Lung (tissue), 12 donors: ENCODE data around the gene BTD. TPM values are rescaled to one million over a fixed set of nuclear protein-coding genes. Genes with fewer than 3 reads are reported as not detected.

Source experiments
- ATAC-seq: fragments of 200-7000 bp; cut with Tn5 transposase; one replicate; pipeline ENCODE4 v1.9.1; 2020; ENCODE audit warnings: moderate number of reproducible peaks; ENCODE audit not compliant: insufficient read depth, low FRiP score
- DNase-seq, 3 donors: peaks; one replicate each; pipeline ENCODE4 v3.0.0-alpha.2; 2013 to 2017
- H3K27ac ChIP-seq, 2 donors: one replicate each; pipeline ENCODE4 v1.5.1; 2013; ENCODE audit warnings: mild to moderate bottlenecking in 2 of 2, moderate library complexity in 2 of 2, control low read depth in 1 of 2, inconsistent platforms in 1 of 2, low read depth in 1 of 2, low read length in 1 of 2
- H3K27me3 ChIP-seq, 3 donors: one replicate each; pipeline ENCODE4 v1.5.1; 2013; ENCODE audit warnings: low read length in 2 of 3; ENCODE audit not compliant: control insufficient read depth in 3 of 3, insufficient read depth in 3 of 3
- H3K36me3 ChIP-seq, 4 donors: one replicate each; pipeline ENCODE4 v1.5.1; 2013; ENCODE audit warnings: low read length in 4 of 4, mild to moderate bottlenecking in 1 of 4, moderate library complexity in 1 of 4; ENCODE audit not compliant: control insufficient read depth in 4 of 4, insufficient read depth in 4 of 4
- H3K4me1 ChIP-seq, 5 donors: one replicate each; pipeline ENCODE4 v1.5.1; 2013; ENCODE audit warnings: low read length in 5 of 5, mild to moderate bottlenecking in 2 of 5, moderate library complexity in 1 of 5; ENCODE audit not compliant: control insufficient read depth in 5 of 5, insufficient read depth in 5 of 5
- H3K4me3 ChIP-seq: one replicate; pipeline ENCODE4 v1.5.1; 2013; ENCODE audit warnings: mild to moderate bottlenecking, control low read depth, moderate library complexity
- H3K9ac ChIP-seq, 2 donors: one replicate each; pipeline ENCODE4 v1.5.1; 2013; ENCODE audit warnings: low read length in 2 of 2, control low read depth in 1 of 2; ENCODE audit not compliant: insufficient read depth in 1 of 2
- H3K9me3 ChIP-seq, 4 donors: one replicate each; pipeline ENCODE4 v1.5.1; 2013; ENCODE audit warnings: low read length in 3 of 4, mild to moderate bottlenecking in 1 of 4, moderate library complexity in 1 of 4; ENCODE audit not compliant: control insufficient read depth in 4 of 4, insufficient read depth in 3 of 4
- WGBS, 2 donors: extraction: QIAGEN DNeasy Blood & Tissue Kit; methylation state at CpG; one replicate each; pipeline ENCODE4 v1.1.7; 2013; 5-methylcytosine and 5-hydroxymethylcytosine counted together
- polyA plus RNA-seq, 2 donors: library from polyadenylated mRNA; stranded (reverse); fragments of 200-250 nt; gene quantifications; one replicate each; pipeline ENCODE4 v1.2.1, GENCODE V29; 2013
- total RNA-seq, 2 donors: library from RNA; depleted of rRNA in 1 of 2; stranded (reverse); fragments of >200 nt in 1 of 2; gene quantifications; one replicate each; pipeline ENCODE4 v1.2.1, GENCODE V29; 2014 to 2021
- TF ChIP-seq, protein P1 (sequence below): IDR thresholded peaks from 2 replicates; pipeline ENCODE4 v1.5.1; 2012; ENCODE audit warnings: mild to moderate bottlenecking; ENCODE audit errors: control extremely low read depth, extremely low read depth
- donor health status: control.
- donor health status: control.
- donor health status: Bipolar disorder and iron deficiency.
- donor health status: healthy.
- donor health status: DM: yes; HTN: yes; CAD: no.

Gene BTD
- total and polyA plus RNA-seq, 4 donors = 14.9 to 35.5 (median 18.7) TPM

- Histone ChIP-seq H3K27me3 (no peaks in the 10 kb centered on the region), H3K36me3 (peaks cover 0 to 4% (median 2%) of the 10 kb centered on the region in 4 donors), H3K9ac (no peak overlapping the region), H3K4me1 (peaks cover 0 to 2% (median 0%) of the 10 kb centered on the region in 5 donors), H3K27ac (no peak overlapping the region), H3K4me3 (no peak overlapping the region), H3K9me3 (no peaks in the 10 kb centered on the region)
- no peak for ATAC-seq
- WGBS, 2 donors = 81 to 100% methylated on average over 1 of the region's 1 CpG
- TF ChIP-seq, protein P1, sequence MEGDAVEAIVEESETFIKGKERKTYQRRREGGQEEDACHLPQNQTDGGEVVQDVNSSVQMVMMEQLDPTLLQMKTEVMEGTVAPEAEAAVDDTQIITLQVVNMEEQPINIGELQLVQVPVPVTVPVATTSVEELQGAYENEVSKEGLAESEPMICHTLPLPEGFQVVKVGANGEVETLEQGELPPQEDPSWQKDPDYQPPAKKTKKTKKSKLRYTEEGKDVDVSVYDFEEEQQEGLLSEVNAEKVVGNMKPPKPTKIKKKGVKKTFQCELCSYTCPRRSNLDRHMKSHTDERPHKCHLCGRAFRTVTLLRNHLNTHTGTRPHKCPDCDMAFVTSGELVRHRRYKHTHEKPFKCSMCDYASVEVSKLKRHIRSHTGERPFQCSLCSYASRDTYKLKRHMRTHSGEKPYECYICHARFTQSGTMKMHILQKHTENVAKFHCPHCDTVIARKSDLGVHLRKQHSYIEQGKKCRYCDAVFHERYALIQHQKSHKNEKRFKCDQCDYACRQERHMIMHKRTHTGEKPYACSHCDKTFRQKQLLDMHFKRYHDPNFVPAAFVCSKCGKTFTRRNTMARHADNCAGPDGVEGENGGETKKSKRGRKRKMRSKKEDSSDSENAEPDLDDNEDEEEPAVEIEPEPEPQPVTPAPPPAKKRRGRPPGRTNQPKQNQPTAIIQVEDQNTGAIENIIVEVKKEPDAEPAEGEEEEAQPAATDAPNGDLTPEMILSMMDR = no peak
- peak in 1 of 3 donors; percentile 16 for DNase-seq
Measured at GRCh38 chr3:15664144-15664543, 62.6 kb downstream of the BTD start.

DNA sequence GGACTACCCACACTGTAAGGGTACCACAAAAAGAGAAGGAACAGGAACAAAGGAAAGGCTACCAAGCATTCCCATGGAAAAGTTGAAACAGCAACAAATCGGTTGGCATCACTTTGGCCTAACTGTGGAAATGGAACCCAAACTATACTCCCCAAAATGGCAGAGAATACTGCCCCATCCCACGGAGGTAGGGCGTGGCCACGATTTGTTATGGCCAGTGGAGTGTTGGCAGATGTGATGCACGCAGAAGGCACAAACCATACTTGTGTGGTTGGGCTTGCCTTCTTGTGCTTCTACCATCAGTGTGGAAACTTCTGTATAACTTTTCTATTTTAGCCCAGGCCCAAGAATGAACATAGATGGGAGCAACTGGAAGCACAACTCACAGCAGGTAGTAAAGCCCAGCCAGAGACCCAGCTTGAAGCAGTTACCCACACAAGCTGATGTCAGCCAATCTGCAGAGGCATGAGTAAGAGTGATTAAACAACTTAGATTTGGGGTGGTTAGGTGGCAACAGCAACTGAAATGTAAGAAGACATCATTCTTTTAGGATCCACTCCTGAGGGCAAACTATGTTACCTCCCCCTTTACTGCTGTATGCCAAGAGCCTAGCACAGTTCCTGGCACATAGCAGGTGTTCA, 64.1 kb downstream of the BTD start:
- TF ChIP-seq, protein P1 = no peak
- Histone ChIP-seq H3K36me3 (peaks cover 0 to 8% (median 4%) of the 10 kb centered on the region in 4 donors), H3K9me3 (no peaks in the 10 kb centered on the region), H3K9ac (no peak overlapping the region), H3K27ac (no peak overlapping the region), H3K4me1 (peaks cover 0 to 2% (median 0%) of the 10 kb centered on the region in 5 donors), H3K27me3 (no peaks in the 10 kb centered on the region), H3K4me3 (no peak overlapping the region)
- no peak for ATAC-seq
- DNase-seq = no peak
- 94 to 95% methylated on average over 5 of the region's 5 CpGs for WGBS, 2 donors

DNA sequence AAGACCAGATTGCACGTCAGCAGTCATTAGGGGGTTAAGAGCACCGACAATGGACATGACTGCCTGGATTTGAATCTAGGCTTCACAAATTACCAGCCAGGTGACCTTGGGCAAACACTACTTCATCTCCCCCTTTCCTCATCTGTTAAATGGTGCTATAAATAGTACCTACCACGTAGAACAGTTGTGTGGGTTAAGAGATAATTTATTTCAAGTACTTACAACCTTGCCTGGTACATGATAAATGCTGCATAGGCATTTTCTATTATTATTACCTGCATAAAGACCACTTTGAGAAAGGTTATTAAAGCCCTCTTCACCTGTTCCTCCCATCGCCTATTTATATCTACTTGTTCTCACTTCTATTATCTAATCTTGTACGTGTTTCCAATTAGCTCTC, 64.7 kb downstream of the BTD start:
- Histone ChIP-seq H3K4me1 (peaks cover 0 to 2% (median 0%) of the 10 kb centered on the region in 5 donors), H3K27me3 (no peaks in the 10 kb centered on the region), H3K9me3 (no peaks in the 10 kb centered on the region), H3K9ac (no peak overlapping the region), H3K4me3 (no peak overlapping the region), H3K36me3 (peaks cover 0 to 8% (median 4%) of the 10 kb centered on the region in 4 donors), H3K27ac (no peak overlapping the region)
- WGBS, 2 donors = 82 to 89% methylated on average over 5 of the region's 5 CpGs
- DNase-seq = no peak
- ATAC-seq = no peak
- TF ChIP-seq, protein P1 = no peak
